Astrocyte (in vitro differentiated cells and primary cell): Measurements from ENCODE around the gene SPTLC1.
"Not testable (repeated sequence)": the region's sequence is repeated elsewhere in the genome, so short reads cannot be mapped to it uniquely, and the experiment has no call there.

Experiments used
- CTCF ChIP-seq: IDR thresholded peaks from 2 replicates; pipeline ENCODE4 v1.5.1; 2011; ENCODE audit warnings: low read depth, mild to moderate bottlenecking, inconsistent platforms, low read length, moderate library complexity; ENCODE audit not compliant: insufficient read depth
- EZH2 ChIP-seq: IDR thresholded peaks from 2 replicates; pipeline ENCODE4 v1.6.1; 2012; ENCODE audit warnings: mild to moderate bottlenecking, low read length, inconsistent platforms; ENCODE audit not compliant: insufficient read depth

- TF ChIP-seq CTCF, EZH2: not testable (repeated sequence)
Observed at GRCh38 chr9:92153466-92154415, 38.5 kb upstream of the SPTLC1 start.
